ENCODE data around the gene ARSI.

Gene ARSI

DNA sequence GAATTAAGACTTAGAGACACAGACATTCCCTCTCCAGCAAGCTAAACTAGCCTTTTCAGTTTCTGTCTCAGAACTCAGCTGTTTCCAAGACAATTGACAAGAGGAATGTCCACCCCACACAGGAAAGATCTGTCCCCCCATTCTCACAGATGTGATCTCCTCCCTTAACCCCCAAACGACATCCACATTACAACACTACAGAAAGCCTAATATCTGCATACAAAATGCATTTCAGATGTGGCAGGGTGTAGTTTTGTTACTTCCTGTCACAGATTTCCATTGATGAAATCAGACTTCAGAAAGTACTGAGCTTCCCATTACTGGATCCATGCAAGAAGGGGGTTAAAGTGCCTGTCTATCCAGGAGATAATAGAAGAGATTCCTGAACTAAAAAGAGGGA is 2.9 kb upstream of the ARSI start:
- no peak for DNase-seq

DNA sequence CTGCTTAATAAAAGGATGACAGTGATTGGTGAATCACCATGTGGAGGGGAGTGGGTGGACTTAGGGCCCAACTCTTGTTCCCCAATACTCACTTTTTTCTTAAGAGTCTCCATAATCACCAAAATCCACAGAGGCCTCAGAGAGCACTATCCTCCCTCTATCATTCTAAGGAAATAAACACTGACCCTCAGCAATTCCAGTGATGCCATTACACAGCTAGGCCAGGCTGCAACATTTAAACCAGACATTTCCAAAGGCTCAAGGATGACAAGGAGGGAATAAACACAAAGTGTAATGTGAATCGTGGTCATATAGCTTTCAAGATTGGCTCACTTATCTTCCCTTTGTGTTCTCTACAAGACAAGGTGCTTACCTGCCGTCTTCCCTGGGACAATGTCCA is 2.4 kb upstream of the ARSI start:
- no peak for DNase-seq

DNA sequence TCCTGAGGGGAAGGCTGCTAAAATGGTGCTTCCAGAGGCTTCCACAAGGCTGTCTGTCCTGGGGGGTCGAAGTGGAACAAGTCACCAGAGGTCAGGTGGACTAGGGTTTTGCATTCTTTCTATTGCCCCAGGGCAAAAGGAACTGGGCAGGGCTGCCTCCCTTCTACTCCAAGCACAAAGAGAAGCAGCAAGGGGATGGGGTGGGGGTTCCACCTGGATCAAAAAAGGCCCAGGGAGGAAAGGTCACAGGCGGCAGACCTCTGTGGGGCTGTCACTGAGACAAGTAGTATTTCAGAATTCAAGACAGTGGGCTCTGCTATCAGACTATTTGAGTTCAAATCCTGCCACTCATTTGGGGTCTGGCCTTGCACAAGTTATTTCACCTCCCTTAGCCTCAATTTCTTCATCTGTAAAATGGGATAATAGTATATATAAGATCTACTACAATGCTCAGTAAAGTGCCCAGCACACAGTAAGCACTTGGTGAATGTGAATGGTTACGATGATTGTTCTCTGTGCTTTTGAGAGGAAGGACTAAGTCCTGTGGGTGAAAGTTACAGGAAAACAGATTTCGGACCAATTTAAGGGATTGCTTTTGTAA is 1.9 kb upstream of the ARSI start:
- no peak for DNase-seq

DNA sequence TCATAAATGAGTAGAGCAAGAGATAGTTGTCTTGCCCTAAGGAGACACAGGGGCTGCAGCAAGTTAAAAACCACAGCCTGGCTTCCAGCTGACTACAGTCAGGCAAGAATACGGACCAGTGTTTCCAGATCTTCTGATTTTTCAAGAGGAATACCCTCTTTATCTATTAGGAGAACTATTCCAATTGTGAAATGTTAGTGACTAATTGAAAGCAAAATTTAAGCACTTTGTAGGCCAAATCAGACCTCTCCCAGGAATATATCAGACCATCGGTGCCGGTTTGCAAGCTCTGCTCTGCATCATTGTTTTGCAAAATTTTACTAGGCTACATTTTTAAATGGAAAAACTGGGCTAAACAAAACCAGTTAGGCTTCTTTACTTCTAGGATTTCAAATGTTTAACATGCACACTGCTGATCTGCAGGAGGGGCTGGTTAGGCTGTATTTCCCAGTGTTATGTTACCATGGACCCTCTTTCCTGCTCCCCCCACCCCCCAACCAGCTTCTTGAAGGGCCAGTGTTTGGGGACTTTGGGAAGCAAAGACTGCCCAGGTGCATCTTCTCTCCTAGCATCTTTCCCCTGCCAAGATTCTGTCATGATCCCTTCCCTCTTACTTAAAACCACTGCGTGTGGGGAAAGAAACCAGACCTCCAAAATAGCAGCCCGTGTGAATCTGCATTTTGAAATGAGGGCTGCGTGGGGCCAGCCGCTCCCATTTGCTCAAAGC is 1.1 kb upstream of the ARSI start:
- DNase-seq, result no peak

DNA sequence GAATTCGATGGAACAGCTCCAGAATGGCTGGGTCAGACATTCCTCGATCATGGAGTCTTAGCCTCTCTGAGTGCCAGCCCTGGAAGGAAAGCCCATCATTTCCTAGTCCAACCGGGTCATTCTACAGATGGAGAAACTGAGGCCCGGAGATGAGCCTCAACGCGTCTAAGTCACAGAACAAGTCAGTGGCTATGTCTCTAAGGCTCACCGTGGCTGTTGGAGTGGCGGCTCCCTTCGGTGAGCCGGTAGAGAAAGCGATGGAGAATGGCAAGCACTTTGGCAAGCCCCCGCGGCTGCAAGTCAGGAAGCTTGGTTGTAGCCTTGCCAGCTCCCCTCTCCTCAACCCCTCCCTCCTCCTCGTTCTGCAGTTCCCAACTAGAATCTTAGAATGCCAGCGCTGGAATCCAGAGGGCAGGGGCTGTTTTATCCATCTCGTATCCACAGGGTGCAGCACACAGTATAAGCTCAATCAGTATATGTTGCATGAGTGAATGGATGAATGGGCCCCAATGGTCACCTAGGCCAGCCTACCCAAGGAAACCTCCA is 438 bp upstream of the ARSI start:
- no peak for DNase-seq

DNA sequence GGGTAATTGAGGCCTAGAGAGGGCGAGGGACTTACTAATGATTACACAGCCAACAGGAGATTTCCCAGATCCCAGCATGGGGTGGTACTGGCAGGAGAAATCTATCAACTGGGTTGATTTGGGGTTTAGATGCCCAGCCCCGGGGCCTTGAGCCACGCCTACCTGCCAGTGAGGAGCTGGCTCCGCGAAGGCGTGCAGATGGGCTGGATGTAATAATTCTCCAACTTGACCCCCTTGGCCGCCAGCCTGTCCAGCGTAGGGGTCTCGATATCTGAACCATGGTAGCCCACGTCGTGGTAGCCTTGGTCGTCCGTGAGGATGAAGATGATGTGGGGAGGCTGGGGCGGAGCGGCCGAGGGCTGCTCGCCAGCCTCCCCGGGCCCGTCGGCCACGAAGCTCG is 804 bp downstream of the ARSI start:
- DNase-seq, result no peak

DNA sequence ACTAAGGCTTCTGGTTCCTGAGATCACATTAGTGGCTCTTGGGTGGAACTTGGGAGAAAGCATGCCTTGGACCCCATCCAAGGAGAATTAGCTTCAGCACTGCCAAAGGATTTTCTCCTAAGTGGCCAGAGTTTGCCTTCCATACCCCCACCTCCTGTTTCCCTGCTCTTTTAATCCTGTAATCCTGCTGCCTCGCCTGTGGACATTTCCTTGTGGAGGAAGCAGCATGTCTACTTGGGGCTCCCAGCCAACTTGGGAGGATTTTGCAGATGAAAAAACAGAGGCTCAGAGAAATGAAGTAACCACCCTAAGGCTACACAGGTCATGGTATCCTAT is 1.6 kb downstream of the ARSI start:
- DNase-seq, result no peak

DNA sequence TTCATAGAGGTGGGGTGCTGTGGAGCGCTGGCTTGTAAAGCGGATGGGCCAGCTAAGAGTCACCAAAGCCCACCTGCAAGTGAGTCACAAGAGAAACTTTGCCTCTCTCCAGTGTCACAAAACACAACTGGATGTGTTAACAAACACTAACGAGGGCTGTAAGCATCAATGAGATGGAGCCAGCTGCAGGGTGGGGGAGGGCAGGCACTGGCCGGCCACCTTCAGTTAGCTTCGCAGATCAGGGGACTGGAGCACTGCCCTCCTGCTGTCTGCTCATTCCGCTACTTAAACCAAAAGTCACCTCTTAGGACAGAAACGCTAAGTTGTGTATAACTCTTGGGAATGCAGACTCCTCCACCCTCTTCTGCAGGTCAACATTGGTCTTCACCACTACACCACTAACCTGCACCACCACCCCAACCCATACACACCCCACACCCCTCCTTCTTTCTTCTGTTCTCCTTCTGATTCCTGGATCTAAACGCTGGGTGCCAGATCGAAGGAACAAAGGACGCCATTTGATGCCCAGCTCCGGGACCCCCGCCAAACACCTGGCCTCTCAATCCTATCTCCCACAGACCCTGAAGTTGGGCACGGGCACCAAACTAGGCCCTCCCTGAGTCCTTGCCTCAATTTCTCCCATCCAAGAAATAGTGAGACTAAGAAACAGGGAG is 2.1 kb downstream of the ARSI start:
- DNase-seq, result no peak

DNA sequence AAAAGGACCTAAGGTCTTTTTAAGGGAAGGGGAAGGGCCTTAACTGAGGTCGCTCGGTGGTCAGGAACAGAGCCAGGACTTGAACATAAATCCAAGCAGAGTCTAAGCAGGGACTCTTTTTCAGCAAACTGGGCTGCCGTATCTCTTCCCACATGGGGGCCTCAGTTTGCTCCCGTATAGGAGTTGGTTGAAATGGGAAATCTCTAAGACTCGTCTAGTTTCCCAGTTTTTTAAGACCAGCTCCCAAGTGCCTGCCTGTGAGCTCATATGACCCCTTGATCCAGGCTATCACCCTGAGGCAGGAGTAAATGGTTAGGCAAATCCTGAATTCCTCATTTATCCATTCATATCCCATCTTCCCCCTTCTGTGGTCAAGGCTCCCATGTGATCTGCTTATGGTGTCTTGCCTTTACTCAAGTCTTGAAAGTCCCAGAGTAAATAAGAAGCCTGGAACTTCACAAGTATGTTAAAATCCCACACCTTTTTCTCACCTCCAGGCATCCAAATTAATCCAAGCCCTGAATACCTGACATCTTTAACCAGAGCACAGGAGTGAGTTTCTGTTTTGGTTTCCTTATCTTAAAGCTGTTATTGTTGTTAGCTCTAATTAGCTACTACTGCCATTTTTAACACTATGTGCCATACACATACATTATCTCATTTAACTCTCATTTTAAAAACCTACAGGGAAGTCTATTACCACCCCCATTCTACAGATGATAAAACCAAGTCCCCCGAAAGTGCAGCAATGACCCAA is 3.0 kb downstream of the ARSI start:
- no peak for DNase-seq

DNA sequence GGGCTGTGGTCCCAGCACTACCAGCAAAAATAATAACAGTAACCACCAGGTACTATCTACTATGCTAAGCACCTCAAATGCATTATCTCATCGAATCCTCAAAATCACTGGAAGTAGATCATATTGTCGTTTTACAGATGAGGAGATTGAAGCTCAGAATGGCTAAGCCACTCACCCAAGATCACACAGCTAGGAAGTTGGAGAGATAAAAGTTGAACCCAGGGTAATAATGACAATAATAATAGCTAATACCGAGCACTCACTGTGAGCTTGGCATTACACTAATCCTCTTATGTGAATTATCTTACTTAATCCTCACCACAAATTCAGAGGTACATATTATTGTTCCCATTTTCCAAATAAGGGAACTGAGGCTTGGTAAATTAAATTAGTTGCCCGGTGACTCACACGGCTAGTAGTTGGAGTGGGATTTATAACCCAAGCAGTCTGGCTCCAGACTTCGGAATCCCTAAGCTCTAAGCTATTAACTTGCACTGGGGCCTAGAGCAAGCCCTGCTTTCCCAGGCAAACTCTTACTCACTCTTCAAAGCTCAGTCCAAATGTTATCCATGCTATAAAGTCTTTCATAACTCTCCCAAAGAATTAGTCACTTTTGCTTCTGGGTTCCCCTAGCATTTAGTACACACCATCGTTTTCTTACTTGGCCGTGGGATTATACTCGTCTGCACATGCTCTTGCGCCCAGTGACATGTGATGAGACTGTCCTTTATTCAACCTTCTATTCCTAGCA is 3.8 kb downstream of the ARSI start:
- no peak for DNase-seq

DNA sequence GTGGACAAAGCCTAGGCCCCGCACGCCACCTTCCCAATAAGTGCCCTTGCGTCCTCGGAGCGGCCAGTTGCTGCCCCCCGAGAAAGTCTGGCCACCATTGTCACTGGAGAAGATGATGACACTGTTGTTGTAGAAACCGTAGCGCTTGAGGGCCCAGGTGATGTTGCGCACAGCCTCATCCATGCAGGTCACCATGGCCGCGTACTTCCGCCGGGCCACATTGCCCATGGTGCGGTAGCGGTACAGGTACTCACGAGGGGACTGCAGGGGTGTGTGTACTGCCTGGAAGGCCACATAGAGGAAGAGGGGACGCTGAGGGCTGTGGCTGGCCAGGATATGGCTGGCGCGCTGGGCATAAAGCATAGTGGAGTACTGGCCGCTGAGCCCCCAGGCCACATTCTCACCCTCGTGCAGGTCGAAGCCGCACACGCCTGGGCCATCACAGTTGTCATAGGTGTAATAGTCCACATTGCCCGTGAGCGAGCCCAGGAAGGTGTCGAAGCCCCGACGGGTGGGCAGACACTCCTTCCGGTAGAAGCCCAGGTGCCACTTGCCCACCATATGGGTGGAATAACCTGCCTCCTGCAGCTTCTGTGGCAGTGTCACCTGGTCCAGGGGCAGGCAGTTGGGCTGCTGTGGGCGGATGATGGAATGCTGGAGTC is 4.6 kb downstream of the ARSI start:
- DNase-seq, result no peak

DNA sequence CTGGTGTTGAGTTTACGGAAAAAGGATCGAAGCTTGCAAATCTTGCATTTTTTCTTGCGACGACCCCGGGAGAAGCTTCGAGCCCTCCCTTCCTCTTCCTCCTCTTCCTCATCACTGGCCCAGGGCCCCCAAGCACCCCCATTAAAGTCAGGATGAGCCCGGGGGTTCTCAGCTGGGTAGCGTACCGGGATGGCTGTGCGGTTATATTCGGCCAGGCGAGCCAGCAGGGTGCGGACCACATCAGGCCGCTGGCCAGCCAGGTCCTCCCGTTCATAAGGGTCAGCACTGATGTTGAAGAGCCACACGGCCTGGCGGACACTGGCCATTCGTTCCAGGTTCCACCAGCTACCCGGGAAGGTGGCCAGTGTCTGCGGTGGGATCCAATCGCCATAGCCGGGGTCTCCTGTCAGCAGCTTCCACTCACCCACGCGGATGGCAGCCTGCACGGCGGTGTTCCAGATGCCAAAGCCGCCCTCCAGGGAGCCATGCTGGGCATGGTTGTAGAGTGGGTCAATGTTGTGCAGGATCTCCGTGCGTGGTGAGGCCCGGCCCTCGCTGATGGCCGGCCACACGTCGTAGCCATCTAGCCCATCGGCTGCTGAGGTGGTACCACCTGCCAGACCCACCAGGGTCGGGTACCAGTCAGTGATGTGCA is 5.3 kb downstream of the ARSI start:
- DNase-seq, result no peak

DNA sequence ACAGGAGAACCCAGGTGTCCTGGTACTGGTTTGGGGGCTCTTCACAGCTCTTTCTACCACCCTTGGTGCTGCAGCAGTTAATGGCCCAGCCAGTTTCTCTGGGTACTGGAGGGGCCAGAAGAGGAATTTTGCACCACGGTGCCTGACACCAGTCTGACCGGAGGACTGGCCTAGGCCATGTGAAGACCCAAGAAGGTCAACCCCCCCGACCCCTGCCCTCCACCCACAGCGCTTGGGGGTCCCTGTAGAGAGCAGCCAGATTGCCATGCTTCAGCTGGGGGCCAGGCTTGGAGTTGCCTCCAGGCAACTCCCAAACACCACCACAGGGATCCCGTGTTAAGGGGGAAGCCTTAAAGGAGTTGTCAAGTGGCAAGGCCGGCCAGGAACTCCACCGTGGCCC is 6.2 kb downstream of the ARSI start:
- no peak for DNase-seq

DNA sequence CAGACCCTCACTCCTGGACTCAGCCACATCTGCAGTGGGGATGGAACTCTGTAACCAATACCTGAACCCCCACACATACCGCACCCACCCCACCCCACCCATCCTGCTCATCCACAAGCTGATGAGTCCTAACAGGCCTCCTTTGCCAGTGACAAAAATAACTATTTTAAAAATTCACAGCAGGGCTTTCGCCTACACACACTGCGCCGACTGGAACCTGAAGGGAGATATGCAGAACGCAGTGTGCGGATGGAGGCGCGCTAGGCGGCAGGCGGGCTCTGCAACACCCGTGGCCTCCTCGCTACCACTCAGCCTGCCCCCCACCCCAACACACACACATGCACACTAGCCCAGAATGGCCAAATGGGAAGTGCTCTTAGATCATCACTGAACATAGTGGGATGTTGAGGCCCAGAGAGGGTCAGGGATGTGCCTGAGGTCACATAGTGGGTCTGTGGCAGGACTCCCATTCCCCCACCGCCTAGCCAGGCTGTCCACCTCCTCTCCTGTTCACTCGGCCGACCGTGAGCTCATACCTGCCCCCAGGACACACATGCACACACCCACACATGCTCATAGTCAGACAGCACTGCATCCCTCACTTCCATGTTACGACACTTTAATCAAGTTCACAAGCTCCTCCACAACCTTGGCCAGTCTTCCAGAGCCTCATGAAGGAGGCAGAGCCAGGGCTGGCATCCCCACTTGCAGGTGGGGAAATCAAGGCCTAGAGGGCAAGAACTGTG is 6.8 kb downstream of the ARSI start:
- no peak for DNase-seq

DNA sequence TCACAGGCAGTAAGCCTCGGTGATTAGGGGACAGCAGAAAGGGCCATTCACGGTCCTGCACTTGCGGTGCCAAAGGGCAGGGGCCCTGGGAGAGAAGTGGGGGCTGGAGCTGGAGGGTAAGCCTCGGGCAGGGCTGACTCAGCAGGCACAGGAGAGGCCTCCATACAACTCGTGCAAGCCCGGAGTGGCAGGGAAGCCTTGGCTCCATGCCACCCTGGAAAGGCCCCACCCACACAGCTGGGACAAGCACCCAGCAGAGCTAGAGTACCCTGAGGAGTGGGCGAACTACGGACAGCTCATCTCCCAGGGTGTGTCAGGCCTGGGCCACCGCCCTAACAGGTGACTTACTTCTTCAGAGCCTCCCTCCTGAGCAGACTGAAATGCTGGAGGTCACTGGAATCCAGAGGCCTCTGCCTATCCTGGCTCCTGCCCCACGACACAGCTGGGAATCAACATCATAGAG is 7.5 kb downstream of the ARSI start:
- DNase-seq, result no peak

DNA sequence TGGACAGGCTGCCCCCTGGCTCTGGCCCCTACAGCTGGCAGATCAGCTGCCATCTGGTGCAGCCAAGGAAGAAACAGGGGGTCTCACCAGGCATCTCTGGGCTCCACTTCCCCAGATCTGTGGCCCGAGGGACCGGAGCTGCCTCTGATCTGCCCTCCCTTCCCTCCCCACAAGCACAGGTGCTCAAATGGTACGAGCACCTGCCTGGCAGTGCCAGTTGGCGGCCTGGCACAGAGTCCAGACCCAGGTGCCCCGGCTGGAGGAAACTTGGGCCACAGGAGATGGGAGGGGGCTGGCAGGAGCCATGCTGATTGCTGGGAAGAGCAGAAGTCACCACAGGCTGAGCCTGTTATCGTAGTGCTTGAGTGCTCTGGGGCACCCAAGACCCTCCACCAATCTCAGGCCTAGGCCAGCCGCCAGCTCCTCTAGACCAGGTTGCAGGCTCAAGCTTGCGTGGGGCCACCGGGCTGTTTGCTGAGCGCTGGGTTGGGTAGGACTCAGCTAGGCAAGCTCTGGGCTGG is 8.1 kb downstream of the ARSI start:
- DNase-seq, result no peak

DNA sequence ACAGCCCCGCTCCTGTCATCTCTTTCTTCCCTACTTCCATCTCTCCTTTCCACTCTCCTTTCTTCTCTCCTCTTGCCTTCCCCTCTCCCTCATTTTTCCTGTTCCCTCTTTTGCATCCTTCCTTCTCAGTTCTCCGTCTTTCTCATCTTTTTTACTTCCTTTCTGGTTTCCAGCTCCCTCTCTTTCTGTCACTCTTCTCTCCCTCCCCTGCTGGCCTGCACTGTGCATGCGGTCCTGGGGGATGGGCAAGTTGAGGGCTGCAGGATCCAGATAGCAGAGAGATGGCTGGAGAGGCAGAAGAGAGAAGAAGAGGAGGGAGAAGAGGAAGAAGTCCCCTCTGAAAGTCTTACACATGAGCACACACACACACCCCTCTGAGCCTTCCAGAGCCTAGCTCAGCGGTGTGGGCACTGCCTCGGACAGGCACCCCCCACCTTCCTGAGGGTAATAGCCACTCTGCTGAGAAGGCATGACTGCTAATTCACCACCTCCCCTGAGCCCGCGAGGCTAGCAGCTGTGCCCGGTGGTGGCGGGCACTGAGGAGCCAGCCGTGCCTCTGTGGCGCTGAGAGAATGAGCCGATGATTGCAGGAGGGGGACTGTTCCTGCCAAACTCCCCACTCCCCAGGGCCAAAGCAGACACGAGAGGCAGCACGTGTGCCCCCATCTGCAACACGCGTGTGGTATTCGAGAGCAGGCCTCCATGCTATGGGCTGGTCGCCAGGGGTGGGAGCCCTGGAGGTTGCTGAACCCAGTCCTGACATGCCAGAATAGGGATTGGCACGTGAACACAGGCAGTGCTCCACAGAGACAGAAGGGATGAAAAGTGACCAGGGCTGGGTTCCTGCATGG is 9.4 kb downstream of the ARSI start:
- no peak for DNase-seq

DNA sequence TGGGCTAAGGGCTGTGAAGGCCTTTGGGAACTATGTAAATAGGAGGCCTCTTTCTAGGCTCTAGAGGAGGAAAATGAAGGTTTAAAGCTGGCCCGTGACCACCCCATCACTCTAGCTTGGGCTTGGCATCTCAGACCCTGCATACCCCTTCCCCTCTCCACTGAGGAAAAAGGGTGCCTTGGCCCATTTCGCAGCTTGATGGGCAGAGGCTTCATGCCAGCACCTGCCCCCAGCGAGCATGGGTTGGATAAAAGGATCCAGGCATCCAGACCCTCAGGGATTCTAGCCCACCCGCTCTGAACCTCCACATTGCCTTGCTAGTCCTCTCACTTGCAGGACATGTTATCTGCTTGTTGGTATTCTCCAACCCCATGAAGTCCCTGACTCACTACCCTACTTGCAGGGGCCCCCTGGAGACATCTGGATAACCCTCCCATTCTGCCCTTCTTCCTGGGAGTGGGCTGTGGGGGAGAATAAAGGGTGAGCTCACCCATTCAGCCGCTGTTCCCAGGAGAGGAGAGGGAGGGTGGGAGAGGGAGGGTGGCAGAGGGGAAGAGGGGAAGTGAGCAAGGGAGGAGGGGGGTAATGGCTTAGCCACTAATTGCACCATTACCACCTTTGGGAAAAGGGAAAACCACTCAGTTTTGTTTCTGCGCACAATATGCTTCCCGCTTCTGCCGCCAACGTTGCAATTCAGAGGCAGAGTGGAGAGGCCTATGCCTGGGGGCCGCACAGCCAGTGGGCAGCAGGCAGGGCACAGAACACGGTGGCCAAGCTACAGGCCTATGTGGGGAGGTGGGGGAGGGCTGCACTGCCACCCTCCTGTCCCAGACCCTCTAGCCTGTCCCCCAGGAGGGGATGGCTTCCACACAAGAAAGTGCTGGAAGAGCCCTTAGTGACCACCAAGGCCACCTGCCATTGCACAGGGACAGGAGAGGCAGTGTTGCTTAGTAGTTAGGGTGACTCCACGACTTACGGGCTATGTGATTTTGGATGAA is 11.0 kb downstream of the ARSI start:
- no peak for DNase-seq

Data from stimulated activated naive CD4-positive, alpha-beta T cell treated with Interleukin-2 at 50 U/mL for 16 hours (primary cell).